Activated CD4-positive, alpha-beta T cell treated with anti-CD3 and anti-CD28 coated beads for 4 hours (primary cell): ENCODE results near the gene RAB35.

Experiments used
- DNase-seq, 2 donors: peaks; one replicate each; pipeline ENCODE4 v3.0.0-alpha.2; 2020

RAB35 gene

GRCh38 chr12:120102189-120103043, 14.1 kb downstream of the RAB35 start:
- no peak for DNase-seq

DNA sequence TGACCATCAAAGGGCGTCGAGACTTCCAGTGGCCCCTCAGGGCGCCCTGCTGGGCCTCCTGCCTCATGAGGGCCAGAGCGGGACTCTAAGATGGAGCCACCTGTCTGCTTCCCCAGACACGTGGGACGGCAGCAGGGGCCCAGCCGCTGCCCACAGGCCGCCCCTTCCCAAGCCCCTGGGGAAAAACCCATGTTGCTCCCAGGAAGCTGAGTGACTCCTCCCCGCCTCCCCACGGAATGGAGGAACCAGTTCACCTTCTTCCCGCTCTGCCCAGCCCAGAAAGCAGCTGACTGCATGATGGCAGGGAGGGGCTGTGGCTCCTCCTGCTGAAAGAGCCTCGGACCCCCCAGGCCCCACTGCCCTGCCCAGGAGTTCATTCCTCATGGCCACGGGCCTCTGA, 14.9 kb downstream of the RAB35 start:
- DNase-seq: no peak

GRCh38 chr12:120101182-120101581, 15.4 kb downstream of the RAB35 start:
- no peak for DNase-seq

DNA sequence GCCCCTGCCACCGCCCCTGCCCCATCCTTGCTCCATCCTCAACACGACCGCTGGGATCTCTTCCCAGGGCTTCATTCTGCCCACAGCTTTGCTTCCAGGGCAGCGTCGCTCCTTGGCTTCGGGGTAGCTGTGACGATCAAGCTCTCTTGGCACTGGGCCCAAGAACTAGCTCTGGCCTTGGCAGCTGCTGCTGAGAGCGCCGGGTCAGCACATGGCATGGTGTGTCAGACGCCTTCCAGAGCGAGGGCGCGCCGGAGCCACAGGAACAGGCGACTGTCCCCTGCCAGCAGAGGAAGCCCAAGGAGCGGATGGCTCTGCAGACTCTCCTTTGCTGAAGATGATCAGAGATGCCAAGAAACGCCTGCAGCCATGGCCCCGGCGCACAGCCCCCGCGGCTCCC, 15.9 kb downstream of the RAB35 start:
- no peak for DNase-seq

GRCh38 chr12:120099738-120100137, 16.8 kb downstream of the RAB35 start:
- no peak for DNase-seq

DNA sequence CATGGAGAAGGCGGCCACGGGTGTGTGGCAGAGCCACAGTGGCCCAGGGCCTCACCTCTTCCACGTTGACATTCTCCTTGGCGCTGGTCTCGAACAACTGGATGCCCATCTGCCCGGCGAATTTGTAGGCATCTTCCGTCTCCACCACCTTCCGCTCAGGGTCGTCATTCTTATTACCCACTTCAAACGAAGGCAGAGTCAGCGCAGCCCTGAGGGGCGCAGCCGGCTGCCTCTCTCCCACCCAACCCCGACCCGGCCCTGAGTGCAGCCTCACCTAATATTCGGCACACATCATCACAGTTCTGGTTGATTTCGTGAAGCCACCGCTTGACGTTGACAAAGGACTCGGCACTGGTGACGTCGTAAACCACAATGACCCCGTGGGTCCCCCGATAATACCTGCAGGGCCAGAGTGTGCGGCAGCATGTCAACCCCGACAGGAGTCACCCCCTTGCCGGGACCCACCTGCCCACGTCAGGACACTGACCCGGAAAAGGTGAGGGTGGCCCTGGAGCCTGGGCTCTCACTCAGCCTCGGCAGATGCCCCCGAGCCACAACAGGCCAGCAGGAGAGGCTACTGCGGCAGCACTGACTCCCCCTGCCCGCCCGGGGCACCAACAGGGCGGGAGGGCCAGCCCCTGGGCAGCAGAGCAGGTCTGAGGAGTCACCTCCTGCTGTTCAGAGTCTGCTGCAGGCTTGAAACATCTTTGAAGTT, 17.6 kb downstream of the RAB35 start:
- no peak for DNase-seq

- DNase-seq: no peak
Observed at GRCh38 chr12:120096671-120097202, 19.8 kb downstream of the RAB35 start.

DNA sequence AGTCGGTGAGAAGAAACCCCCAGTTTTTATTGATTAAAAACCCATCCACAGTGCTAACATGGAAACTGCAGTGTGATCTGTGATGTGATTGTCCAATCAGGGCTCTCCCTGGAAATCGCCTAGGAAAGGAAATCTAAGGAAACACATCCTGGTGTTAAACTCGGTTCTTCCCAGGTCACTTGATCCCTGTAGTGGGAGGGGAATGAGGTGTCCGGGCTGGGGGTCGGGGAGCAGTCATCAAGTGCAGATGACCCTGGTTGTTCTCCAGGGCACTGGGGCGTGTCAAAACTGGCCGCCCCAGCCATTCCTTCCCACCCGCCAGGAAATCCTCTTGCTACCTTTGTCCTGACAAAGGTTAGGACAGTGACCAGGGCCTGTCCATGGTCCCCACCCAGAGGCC, 20.8 kb downstream of the RAB35 start:
- no peak for DNase-seq

- DNase-seq: no peak
Observed at GRCh38 chr12:120095331-120095730, 21.2 kb downstream of the RAB35 start.

GRCh38 chr12:120094485-120094884, 22.1 kb downstream of the RAB35 start:
- DNase-seq: no peak

- DNase-seq: no peak
Observed at GRCh38 chr12:120093592-120094355, 22.8 kb downstream of the RAB35 start.

GRCh38 chr12:120093336-120093591, 23.3 kb downstream of the RAB35 start:
- no peak for DNase-seq

DNA sequence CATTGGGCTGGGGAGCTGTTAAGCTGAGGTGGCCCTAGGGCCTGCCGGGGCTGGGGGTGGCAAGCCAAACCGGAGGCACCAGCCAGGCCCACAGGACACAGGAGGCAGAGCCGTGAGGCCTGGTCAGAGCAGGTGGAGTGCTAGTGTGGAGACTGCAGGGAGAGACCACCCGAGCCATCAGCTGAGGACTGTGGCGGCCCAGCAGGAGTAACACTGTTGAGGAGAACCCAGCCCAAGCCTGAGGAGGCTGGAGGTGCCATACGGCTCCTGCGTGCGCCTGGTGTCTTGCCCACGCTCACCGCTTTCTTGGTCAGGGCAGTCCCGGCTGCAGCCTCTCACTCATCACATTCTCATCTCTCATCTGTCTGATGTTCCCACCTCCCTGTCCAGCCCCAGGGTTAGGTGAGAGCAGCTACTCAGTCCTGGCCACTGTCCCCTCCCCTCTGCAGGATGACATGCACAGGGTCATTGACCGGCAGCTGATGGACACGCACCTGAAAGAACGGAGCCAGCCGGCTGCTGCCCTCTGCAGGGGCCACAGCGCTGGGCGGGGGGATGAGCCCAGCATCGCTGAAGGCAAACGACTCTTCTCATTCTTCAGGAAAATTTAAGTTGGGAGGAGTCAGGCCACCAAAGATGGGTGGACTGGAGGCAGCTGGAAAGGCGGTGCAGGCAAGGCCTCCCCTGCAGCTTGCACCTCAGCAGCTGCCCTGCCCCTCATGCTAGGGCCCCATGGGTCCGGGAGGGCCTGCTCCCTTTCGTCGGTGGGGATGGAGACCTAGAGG, 23.8 kb downstream of the RAB35 start:
- no peak for DNase-seq

DNA sequence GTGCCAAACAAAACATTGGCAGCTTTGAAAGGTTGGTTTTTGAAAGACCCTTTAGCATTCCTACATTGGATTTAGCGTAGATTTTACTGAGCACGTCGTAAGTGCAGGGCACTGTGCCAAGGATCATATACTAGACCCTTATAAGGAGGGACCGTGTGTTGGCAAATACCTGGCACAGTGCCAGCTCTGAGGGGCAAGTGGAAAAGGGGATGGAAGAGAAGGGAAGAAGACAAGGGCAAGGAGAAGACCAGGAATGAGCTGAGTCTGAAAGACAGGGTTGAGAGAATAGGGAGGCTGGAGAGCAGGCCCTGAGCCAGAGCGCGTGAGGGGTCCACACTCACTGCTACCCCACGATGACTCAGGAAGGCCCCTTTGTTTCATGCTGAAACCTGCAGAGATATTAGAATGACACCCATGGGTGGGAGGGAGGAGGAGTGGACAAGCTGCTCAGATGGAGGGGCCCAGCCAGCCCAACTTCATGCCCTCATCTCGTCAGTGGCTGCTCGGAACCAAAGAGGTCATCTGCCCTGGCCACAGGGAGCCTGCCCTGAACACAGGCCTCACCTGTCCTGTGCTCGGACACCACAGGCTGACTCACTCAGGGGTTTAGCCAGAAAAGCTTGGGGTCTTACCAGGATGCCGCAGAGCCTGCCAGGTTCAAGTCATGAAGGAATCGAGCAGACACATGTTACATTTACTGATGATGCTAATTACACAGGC, 25.0 kb downstream of the RAB35 start:
- DNase-seq: no peak

GRCh38 chr12:120090626-120091295, 25.8 kb downstream of the RAB35 start:
- DNase-seq: no peak

DNA sequence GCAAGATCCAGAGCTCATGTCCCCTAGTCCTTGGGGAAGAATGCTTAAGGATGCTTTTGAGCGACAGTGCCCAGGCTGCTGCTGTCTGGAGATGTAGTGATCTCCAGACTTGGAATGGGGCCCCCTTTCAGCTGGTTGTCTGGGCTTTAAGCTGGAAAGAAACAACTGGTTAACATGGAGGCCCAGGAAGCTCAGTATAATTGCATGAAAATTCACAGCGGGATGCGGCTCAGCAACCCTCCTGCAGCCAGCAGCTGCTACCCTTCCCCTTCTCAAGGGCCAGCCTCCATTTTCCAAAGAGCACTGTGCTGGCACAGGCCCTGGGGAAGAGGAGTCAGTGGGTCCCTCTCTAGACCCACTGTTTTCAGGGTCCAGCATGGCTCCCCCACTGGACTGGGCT, 26.3 kb downstream of the RAB35 start:
- DNase-seq: no peak

DNA sequence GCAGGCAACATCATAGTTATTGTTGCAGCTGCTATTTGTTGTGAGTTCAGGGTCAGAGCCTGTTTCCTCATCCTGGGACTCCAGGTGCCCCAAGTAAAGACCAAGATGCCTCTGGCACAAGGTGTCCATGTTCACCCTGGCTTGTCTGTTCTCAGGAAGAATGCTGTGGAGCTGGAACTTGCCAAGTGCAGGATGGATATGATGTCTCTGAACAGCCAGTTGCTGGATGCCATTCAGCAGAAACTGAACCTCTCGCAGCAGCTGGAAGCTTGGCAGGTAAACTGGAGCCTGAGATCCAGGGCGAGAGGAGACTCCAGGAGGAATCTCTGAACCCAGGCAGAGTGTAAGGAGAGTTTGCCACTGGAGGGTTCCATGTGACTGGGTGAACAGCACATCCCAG, 26.8 kb downstream of the RAB35 start:
- no peak for DNase-seq

GRCh38 chr12:120089105-120089504, 27.4 kb downstream of the RAB35 start:
- no peak for DNase-seq

GRCh38 chr12:120086801-120087621, 29.5 kb downstream of the RAB35 start:
- DNase-seq: peak; percentile 99

GRCh38 chr12:120085920-120086645, 30.5 kb downstream of the RAB35 start:
- DNase-seq: no peak
